Gastroesophageal sphincter (tissue), 4 donors: ENCODE measurements around the gene DNAL4. TPM values are rescaled to one million over a fixed set of nuclear protein-coding genes. Genes with fewer than 3 reads are reported as not detected.

Source experiments
- ATAC-seq: fragments of 150-250 bp; one replicate; pipeline ENCODE4 v1.9.1; 2016; ENCODE audit warnings: mild to moderate bottlenecking, moderate library complexity
- H3K27ac ChIP-seq, 4 donors: fragments of 200-600 bp; sonication (generic) in 3 of 4; 1 replicate in 3 of 4; 2 replicates in 1 of 4; pipeline ENCODE4 v1.5.1; 2016 to 2019
- H3K27me3 ChIP-seq: fragments of 200-600 bp; sonication (generic); one replicate; pipeline ENCODE4 v1.5.1; 2019
- H3K36me3 ChIP-seq, 2 donors: fragments of 200-600 bp; sonication (generic); one replicate each; pipeline ENCODE4 v1.5.1; 2019; ENCODE audit warnings: control low read depth in 1 of 2
- H3K4me1 ChIP-seq, 3 donors: fragments of 200-600 bp; sonication (generic); 1 replicate in 2 of 3; 2 replicates in 1 of 3; pipeline ENCODE4 v1.5.1; 2016 to 2019; ENCODE audit warnings: control low read depth in 2 of 3
- H3K4me3 ChIP-seq, 2 donors: fragments of 200-600 bp; sonication (generic); one replicate each; pipeline ENCODE4 v1.5.1; 2019; ENCODE audit warnings: mild to moderate bottlenecking in 1 of 2, moderate library complexity in 1 of 2
- H3K9me3 ChIP-seq, 3 donors: fragments of 200-600 bp; sonication (generic); one replicate each; pipeline ENCODE4 v1.5.1; 2017 to 2019; ENCODE audit warnings: control low read depth in 2 of 3
- CTCF ChIP-seq, 4 experiments: fragments of 200-600 bp in 2 of 4; fragments of 450-650 bp in 2 of 4; sonication (generic) in 1 of 4; IDR thresholded peaks; one replicate each; pipeline ENCODE4 v1.5.1; 2017 to 2019; ENCODE audit warnings: antibody characterized with exemption in 4 of 4, mild to moderate bottlenecking in 2 of 4, moderate library complexity in 2 of 4
- EP300 ChIP-seq: sonication (generic); formaldehyde crosslinking; IDR thresholded peaks from one replicate; pipeline ENCODE4 v1.6.1; 2017; ENCODE audit warnings: antibody characterized with exemption, mild to moderate bottlenecking
- POLR2A ChIP-seq, 2 donors: fragments of 450-650 bp; IDR thresholded peaks; one replicate each; pipeline ENCODE4 v1.6.1; 2017; ENCODE audit warnings: antibody characterized with exemption in 2 of 2, mild to moderate bottlenecking in 2 of 2, moderate library complexity in 1 of 2
- POLR2AphosphoS5 ChIP-seq: sonication (generic); formaldehyde crosslinking; IDR thresholded peaks from one replicate; pipeline ENCODE4 v1.6.1; 2017; ENCODE audit warnings: antibody characterized with exemption
- WGBS, 2 donors: methylation state at CpG; one replicate each; pipeline ENCODE4 v1.1.5; 2018; ENCODE audit warnings: low coverage in 1 of 2; 5-methylcytosine and 5-hydroxymethylcytosine counted together
- total RNA-seq, 4 donors: library from RNA; depleted of rRNA; stranded (reverse); fragments of >200 nt; gene quantifications; one replicate each; pipeline ENCODE4 v1.1.0, GENCODE V29; 2016

The DNAL4 gene
- total RNA-seq, 4 donors from 2014 or later: 10.0 to 16.1 (median 14.6) TPM

GRCh38 chr22:38823076-38823475 lies 29.1 kb upstream of the DNAL4 start:
- Histone ChIP-seq H3K27ac (no peak overlapping the region), H3K27me3 (no peaks in the 10 kb centered on the region), H3K36me3 (peaks cover 0 to 6% of the 10 kb centered on the region in 2 donors), H3K4me3 (no peak overlapping the region), H3K4me1 (no peaks in the 10 kb centered on the region), H3K9me3 (no peaks in the 10 kb centered on the region)
- ATAC-seq: no peak
- WGBS, 2 donors: no CpG with 5 or more reads among the region's 4 CpGs
- no peak for TF ChIP-seq CTCF (IDR thresholded peaks at IDR 0.05)
- no peak for TF ChIP-seq POLR2AphosphoS5
- TF ChIP-seq POLR2A (IDR thresholded peaks at IDR 0.05): no peak
- no peak for TF ChIP-seq EP300

GRCh38 chr22:38820020-38820419 lies 26.1 kb upstream of the DNAL4 start:
- ATAC-seq: no peak
- Histone ChIP-seq H3K9me3 (no peaks in the 10 kb centered on the region), H3K36me3 (no peaks in the 10 kb centered on the region), H3K27me3 (no peaks in the 10 kb centered on the region), H3K27ac (no peak overlapping the region), H3K4me3 (no peak overlapping the region), H3K4me1 (no peaks in the 10 kb centered on the region)
- TF ChIP-seq POLR2A (IDR thresholded peaks at IDR 0.05) (no peak), EP300 (no peak), CTCF (IDR thresholded peaks at IDR 0.05) (no peak), POLR2AphosphoS5 (no peak)
- WGBS, 2 donors: 78% methylated on average over 7 of the region's 8 CpGs; no CpG with 5 or more reads in 1 of the 2 donors

GRCh38 chr22:38819387-38819940 lies 25.5 kb upstream of the DNAL4 start:
- H3K4me1 ChIP-seq: no peaks in the 10 kb centered on the region
- H3K27ac ChIP-seq: no peak overlapping the region
- no peaks in the 10 kb centered on the region for H3K9me3 ChIP-seq
- no peak for ATAC-seq
- 40 to 87% methylated on average over 1 to 4 of the region's 10 CpGs for WGBS, 2 donors
- TF ChIP-seq POLR2AphosphoS5: no peak
- H3K36me3 ChIP-seq: no peaks in the 10 kb centered on the region
- no peaks in the 10 kb centered on the region for H3K27me3 ChIP-seq
- no peak overlapping the region for H3K4me3 ChIP-seq

GRCh38 chr22:38817196-38817595 lies 23.3 kb upstream of the DNAL4 start:
- H3K9me3 ChIP-seq: no peaks in the 10 kb centered on the region
- no peaks in the 10 kb centered on the region for H3K27me3 ChIP-seq
- H3K4me3 ChIP-seq: no peak overlapping the region
- no peaks in the 10 kb centered on the region for H3K36me3 ChIP-seq
- TF ChIP-seq CTCF (IDR thresholded peaks at IDR 0.05): no peak
- no peak for TF ChIP-seq POLR2A (IDR thresholded peaks at IDR 0.05)
- no peak for TF ChIP-seq POLR2AphosphoS5
- TF ChIP-seq EP300: no peak
- no peak overlapping the region for H3K27ac ChIP-seq
- ATAC-seq: no peak
- no peaks in the 10 kb centered on the region for H3K4me1 ChIP-seq
- WGBS, 2 donors: 84 to 87% methylated on average over 3 to 6 of the region's 6 CpGs

- Histone ChIP-seq H3K27me3 (no peaks in the 10 kb centered on the region), H3K27ac (no peak overlapping the region), H3K4me3 (no peak overlapping the region), H3K4me1 (no peaks in the 10 kb centered on the region), H3K9me3 (peaks cover 0 to under 1% (median 0%) of the 10 kb centered on the region in 3 donors), H3K36me3 (no peaks in the 10 kb centered on the region)
- no peak for ATAC-seq
- WGBS, 2 donors: 63% methylated on average over 1 of the region's 1 CpG; no CpG with 5 or more reads in 1 of the 2 donors
- no peak for TF ChIP-seq POLR2A (IDR thresholded peaks at IDR 0.05)
- no peak for TF ChIP-seq CTCF (IDR thresholded peaks at IDR 0.05)
- no peak for TF ChIP-seq POLR2AphosphoS5
- TF ChIP-seq EP300: no peak
Measured at GRCh38 chr22:38815842-38816241, 21.9 kb upstream of the DNAL4 start.
